Measurements from ENCODE around the gene CLK3.

- no peak for TF ChIP-seq CTCF (IDR thresholded peaks at IDR 0.05)
- TF ChIP-seq POLR2A (IDR thresholded peaks at IDR 0.05) = peak; percentile 87
These were observed at the start of gene CLK3 for GRCh38 chr15:74615508-74616365.
